Kidney tubule cell (primary cell): ENCODE results near the gene MPC1L.
"Not testable (repeated sequence)": the region's sequence is repeated elsewhere in the genome, so short reads cannot be mapped to it uniquely, and the experiment has no call there.

Experiments
- DNase-seq: peaks from one replicate; pipeline ENCODE4 v3.0.0-alpha.2; 2018; ENCODE audit warnings: low spot score

MPC1L gene

DNA sequence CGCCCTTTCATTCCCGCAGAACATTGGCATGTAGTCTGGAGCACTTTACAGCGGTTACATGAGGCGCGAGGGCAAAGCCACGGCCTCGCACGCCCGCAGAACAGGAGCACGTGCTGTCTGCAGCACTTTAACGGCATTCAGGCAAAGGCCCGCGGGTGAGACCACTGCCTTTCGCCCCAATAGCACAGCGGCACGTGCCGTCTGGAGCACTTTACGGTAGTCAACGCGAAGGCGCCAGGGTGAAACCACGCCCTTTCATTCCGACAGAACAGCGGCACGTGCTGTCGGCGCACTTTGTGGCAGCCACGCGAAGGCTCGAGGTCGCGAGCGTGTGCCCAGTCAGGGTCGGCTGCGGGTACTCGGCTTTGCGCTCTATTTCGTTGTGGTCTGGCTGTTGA lies at the start of gene MPC1L:
Gene MPC1L (plus strand): TSS at position 290 of the 398 bp plus-strand sequence. CDS start 138 bp downstream, outside the sequence.
- DNase-seq = no peak

DNA sequence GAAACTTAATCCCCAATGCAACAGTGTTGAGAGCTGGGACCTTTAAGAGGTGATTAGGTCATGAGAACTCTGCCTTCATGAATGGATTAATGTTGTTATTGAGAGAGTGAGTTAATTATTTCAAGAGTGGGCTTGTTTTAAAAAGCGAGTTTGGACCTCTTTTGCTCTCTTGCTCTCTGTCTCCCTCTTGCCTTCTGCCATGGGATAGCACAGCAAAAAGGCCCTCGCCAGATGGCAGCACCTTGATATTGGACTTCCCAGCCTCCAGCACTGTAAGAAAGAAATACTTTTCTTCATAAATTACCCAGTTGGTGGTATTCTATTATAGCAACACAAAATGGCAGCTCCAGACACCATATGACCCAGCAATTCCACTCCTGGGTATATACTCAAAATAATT lies 49.5 kb upstream of the MPC1L start:
- peak; percentile 38 for DNase-seq

DNA sequence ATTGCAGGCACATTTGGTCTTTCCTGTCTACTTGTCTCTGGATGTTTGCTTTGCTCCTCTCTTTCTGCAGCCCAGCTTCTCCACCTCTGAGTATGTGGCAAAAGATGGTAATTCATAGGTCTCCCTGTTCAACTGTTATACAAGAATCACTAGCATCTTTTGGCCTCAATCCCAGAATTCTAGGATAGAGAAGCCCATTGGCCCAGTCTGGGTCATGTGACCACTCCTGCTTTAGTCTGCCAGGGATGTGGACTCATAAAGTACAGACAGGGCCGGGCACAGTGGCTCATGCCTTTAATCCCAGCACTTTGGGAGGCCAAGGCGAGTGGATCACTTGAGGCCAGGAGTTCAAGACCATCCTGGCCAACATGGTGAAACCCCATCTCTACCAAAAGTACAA lies 47.8 kb upstream of the MPC1L start:
- DNase-seq = peak; percentile 30

DNA sequence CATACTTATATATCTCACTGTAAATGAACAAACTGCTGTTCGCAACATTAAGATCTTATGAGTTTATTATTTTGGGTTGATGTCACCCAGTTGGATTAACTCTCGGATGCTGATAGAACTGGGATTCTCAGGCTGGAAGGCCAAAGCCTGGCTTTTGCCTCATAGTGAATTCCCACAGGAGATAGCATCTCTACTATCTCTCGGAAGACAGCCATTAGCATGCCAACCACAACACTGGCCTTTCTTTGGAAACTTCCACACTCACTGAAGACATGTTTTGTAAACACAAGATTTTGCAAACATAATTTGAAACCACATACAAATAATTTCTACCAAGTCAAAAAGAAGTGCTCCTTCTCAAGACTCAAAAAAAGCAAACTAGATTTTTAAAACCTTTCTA lies 46.9 kb upstream of the MPC1L start:
- no peak for DNase-seq

DNA sequence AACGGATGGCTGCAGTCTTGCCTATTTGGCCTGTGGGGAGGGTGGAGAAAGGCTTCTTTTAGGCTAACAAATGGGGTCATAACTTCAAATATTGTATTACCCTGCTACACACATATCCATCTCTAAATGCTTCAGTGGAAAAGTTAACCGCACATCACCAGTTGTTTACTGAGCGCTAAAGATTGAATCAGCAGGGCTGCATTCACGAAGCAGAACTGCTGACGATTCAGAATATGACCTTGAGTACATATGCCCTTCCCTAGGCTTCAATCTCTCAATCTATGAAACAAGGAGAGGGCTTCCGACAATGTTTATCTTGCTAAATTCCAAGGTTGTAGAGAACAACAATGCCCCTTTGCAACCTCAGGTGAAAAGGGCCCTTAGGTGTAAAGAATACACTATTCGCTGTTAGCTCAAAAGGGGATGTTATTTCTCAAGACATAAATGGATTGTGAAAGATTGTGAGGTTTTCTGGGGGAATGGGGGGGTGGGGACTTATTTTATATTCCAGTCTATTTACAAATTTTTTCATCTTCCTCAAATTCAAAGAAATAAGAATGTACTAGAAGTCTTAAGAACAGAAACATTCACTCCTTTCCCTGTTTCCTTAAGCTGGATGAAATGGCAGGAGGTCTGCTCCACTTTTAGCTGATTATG lies 45.1 kb upstream of the MPC1L start:
- no peak for DNase-seq

DNA sequence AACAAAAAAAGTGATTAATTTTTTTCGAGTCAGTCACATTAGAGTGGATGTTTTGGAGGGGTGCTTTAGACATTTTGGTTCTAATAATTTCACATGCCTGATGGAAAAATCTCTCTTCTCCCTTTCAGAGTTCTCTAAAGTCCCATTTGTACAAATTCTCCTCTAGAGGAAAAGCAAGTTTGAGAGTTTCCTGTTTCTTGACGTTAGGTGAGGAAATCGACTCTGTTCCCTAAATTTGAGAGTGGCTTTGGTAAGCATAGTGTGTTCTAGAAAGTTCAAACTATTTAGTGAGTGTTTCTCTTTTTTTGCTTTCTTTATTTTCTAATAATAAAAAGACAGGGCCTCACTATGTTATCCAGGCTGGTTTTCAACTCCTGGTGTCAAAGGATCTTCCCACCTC lies 44.1 kb upstream of the MPC1L start:
- no peak for DNase-seq

DNA sequence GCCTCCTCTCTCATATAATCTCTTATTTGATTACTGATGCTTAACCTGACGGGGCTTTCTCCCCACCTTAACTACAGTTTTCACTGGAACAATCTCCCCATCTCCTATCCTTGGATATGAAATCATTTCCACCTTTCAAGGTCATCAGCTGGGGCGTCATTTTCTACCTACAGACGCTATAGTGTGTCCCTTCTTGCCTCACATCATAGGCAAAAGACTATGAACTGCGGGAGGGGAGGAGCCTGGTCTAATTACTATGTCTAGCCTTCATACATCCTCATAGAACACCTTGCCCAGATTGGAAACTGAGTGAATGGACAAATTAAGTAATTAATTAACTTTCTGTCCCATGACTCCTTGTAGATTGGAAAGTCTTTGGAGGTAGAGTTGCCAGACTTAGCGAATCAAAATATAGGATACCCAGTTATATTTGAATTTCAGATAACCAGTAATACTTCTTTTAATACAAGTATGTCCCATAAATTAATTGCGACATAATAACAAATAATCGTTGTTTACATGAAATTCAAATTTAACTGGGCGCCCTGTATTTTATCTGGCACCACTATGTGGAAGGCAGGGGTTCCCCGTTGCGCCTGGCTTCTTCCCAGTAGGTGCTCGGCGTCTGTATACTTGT lies 43.2 kb upstream of the MPC1L start:
- no peak for DNase-seq

DNA sequence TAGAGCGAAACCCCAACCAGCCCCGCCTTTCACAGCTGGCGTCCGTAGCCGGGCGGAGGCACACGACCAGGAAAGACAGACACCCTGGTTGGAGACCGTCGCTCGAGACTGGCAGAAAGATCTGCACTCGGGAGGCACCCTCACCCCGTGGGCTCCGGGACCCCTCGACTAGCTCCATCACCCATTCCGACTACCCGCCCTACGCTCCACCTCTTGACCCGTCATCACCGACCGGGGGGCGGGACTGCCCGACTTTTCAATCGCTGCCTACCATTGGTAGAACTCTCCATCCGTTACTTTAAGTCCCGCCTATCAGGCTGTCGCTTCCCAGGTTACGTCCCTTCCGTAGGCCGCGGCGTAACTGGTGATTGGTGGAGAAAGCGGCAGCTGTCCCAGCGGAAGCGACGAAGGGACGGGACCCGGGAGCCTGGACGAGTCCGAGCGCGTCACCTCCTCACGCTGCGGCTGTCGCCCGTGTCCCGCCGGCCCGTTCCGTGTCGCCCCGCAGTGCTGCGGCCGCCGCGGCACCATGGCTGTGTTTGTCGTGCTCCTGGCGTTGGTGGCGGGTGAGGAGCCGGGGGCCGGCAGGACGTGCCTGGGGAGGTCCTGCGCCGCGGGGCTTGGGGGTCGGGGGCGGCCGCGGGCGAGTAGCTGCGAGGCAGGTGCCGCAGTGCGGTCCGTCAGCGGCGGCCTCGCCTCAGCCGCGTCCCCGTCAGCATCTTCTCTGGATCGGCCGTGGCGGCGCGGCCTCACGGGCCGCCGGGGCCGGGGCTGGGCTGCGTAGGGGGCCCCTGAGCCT lies 42.5 kb upstream of the MPC1L start, which contains the start of gene ATP6AP2:
Gene ATP6AP2 (plus strand): TSS at position 434 of the 799 bp plus-strand sequence. CDS start 96 bp downstream, at position 530.
- DNase-seq = peak; percentile 94

DNA sequence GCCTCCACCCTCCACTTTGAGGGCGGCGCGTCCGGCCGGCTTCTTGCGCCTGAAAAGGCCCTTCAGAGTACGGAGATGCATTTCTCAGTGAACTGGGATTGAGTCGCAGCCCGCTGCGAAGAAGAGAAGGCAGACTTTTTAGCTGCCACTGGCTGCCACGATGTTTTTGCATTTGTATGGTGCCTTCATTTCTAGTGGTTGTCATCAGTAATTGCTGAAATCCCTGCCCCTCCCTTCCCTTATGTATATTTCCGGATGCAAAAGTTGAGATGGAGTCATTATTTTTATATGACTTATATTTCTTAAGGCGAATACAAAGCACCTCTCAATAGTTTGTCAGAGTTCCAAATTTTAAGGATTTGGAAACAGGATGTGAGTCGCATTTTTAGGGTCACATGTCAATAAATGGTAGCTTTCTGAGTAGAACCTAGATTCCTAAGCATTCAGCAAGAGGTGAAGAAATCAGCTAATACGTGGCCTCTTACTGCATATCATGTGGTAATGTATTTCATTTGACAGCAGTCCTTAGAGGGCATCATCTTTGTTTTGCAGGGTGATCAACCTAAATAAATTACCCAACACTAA lies 41.8 kb upstream of the MPC1L start:
- no peak for DNase-seq

DNA sequence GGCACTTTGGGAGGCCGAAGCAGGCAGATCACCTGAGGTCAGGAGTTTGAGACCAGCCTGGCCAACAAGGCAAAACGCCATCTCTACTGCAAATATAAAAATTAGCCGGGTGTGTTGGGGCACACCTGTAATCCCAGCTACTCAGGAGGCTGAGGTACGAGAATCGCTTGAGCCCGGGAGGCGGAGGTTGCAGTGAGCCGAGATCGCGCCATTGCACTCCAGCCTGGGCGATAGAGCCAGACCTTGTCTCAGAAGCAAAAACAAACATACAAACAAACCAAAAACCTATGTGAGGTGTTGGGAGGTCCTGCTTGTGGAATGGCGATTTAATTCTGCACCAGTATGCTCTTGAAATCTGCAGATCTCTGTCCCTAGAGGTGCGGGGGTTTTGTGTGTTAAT lies 41.0 kb upstream of the MPC1L start:
- DNase-seq = not testable (repeated sequence)

DNA sequence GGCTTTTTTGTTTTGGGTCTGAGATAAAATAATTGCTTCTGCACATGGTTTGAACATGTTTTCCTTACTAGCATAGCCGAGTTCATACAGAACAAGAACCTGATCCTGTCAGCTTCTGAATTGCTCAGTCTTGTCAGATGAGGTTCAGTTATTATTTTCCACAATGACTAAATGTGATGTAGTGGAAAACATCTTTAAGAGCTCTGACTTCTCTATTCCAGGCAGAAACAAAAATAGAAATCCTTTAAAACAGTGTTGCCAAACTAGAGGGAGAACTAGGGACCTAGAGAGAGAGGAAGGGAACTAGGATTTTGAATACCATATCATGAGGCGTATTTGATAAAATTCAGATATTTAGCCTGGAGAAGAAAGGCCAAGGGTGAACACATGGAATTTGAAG lies 40.4 kb upstream of the MPC1L start:
- no peak for DNase-seq

DNA sequence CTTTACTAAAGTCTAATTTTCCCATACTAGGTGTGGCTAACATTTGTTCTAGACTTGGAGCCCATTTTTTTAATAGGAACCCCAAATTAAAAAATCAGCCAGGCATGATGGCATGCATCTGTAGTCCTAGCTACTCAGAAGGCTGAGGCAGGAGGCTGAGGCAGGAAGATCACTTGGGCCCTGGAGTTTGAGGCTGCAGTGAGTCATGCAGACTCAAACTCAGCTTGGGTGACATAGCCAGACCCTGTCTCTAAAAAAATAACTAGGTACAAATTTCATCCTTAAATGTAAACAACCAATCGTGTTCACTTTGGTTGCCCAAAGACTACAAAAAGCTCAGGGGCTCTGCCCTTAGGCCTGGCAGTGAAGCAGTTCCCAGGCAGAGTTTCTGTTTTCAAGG lies 35.6 kb upstream of the MPC1L start:
- not testable (repeated sequence) for DNase-seq

DNA sequence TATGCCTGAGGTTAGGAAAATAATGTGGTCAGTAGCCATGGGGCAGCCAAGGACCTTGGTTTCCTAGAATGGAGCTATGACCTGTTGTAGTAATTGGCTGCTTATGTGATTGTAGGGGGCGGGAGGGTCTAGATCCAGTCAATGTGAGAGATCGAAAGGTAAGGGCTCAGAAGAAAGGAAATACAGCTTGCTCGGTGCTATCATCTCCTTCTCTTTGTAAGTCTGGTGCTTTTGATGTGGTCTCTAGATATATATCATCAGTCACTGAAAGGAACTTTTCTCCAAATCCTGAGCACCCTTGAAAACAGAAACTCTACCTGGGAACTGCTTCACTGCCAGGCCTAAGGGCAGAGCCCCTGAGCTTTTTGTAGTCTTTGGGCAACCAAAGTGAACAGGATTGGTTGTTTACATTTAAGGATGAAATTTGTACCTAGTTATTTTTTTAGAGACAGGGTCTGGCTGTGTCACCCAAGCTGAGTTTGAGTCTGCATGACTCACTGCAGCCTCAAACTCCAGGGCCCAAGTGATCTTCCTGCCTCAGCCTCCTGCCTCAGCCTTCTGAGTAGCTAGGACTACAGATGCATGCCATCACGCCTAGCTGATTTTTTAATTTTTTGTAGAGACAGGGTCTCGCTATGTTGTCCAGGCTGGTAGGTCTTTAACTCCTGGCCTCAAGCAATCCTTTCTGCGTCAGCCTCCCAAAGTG lies 33.5 kb upstream of the MPC1L start:
- DNase-seq = not testable (repeated sequence)

DNA sequence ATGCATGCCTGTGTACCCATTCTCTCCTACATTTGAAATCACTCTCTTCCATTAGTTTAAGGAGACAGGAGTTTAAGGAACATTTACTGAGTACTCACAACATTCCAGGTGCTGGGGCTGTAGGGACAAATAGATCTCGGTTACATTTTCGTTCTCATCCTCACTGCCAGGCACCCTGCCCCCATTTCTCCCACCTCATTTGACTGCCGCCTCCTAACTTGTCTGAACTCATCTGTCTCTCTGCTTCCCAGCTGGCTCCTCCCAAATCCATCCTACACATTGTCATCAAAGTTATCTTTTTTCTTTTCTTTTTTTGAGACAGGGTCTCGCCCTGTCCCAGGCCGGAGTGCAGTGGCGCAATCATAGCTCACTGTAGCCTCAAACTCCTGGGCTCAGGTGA lies 19.8 kb upstream of the MPC1L start:
- no peak for DNase-seq

DNA sequence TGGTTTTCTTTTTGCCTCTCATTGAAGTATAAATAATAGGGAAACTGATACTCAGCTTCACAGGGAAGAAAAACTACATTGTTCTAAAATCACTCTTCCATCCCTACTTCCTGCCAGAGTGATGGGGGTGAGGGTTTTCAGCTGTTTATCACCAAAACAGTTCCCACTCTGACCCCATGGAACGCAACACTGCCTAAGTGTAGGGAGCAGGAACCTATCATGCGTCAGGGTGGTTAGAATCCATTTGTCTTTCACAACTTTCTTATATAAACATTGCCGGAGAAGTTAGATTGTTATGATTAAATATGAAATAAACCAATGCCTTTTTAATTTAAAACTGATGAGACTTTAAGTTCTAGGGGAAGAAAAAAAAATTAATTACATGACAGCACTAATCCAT lies 15.8 kb upstream of the MPC1L start:
- no peak for DNase-seq

DNA sequence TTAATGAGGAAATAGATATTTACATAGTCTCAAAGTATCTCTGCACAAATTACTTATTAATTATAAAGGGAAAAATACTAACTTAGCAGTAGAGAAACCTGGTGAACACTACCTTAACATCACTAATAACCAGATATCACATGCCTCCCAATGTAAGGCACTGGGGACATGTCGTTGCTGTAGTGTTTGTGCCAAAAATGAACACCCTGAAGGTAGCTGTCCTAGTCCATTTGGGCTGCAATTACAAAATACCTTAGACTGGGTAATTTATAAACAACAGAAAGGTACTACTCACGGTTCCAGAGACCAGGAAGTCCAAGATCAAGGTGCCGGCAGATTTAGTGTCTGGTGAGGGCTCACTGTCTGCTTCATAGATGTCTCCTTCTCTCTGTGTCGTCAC lies 10.7 kb upstream of the MPC1L start:
- no peak for DNase-seq

DNA sequence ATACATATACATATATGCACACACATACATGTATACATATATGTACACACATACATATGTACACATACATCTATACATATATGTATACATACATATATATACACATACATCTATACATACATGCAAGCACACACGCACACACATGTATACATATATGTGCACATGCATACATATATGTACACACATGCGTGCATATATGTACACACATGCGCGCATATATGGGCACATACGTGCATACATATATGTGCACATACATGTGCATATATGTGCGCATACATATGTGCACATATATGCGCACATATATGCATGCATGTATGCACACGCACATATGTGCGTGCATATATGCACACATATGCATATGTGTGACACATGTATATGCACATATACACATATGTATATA lies 7.3 kb upstream of the MPC1L start:
- DNase-seq = no peak

DNA sequence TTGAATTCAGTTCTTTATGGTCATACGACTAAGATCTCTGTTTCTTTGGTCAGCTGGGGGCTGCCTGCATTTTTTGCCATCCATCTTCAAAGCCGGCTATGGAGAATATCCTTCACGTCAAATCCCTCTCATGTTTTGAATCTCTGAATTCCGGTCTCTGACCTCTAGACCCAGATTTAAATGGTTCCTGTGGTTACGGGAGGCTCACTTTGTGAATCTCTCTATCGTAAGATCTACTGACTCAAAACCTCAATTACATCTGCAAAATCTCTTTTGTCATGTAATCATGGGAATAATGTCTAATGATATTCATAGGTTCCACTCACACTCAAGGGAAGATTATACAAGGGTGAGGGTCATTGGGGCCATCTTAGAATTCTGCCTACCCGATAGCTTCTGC lies 5.7 kb upstream of the MPC1L start:
- no peak for DNase-seq

DNA sequence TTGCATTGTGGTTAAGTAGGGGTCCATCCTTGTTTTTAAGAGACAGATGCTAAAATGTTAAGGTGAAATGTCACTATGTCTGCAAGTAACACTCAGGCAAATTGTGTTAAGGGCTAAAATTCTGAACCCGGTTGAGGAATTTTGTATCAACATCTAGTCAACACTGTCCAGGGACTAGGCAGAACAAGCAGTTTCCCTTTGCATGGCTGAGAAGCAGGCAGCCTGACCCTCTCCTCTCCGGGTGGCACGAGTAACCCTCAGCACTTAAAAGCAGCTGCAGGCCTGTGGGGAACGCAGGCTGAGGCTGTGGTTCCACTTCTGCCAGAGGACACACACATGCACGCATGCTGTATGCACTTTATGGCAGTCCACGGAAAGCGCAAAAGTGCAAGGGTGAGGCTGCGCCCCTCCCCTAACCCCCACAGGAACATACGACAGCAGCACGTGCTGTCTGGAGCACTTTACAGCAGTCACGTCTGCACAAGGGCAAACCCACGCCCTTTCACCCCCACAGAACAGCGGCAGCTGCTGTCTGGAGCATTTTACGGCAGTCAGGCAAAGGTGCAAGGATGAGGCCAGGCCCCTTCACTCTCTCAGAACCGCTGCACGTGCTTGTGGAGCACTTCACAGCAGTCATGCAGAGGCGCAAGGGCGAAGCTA lies 619 bp upstream of the MPC1L start:
- DNase-seq = no peak

DNA sequence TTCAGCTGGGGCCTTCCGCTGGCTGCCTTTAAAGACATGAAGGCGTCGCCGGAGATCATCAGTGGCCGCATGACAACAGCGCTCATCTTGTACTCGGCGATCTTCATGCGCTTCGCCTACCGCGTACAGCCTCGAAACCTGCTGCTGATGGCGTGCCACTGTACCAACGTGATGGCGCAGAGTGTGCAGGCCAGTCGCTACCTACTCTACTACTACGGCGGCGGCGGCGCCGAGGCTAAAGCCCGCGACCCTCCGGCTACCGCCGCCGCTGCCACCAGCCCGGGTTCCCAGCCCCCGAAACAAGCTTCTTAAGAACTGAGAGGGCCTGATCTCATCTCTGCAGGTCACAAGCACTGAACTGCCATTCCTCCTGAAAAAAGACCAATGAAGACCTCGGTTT lies 437 bp downstream of the MPC1L start:
- no peak for DNase-seq

DNA sequence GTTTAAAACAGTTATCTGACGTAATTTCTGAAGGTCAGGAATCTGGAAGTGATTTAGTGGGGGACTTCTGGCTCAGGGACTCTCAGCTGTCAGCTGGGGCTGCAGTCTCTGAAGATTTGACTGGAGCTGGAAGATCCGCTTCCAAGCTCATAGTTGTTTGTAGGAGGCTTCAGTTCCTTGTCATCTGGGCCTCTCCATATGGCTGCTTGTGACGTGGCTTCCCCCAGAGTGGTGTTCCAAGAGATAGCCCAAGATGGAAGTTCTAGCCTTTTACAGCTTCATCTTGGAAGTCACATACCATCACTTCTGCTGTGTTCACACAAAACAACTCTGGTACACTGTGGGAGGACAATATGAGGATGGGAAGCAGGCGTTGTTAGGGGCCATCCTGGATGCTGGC lies 2.1 kb downstream of the MPC1L start:
- no peak for DNase-seq

DNA sequence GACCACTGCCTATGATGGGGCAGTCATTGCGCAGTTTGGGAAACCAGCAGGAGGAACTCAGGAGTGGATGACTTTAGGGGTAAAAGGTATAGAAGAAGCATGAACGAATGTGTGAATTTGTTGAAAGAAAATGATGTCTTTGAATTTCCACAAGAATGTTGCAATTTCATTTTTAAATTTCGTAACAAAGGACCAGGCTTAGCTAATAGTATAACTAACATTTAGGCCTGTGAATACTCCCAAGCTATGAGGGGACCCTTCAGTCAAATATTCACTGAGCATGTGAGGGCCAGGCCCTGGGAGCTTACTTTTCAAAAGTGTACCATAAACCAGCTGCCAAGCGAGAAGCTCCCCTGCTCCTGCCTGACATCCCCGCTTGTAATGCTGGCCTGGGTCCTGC lies 5.3 kb downstream of the MPC1L start:
- DNase-seq = no peak
